ENCODE results near the gene TUBG2. TPM values are rescaled to one million over a fixed set of nuclear protein-coding genes. Genes with fewer than 3 reads are reported as not detected.

The TUBG2 gene
- total RNA-seq, 1 experiment from 2014 or later = 28.3 TPM

- H3K27me3 ChIP-seq (ENCODE audit: insufficient read depth, low read depth) = no peaks in the 10 kb centered on the region
- intact Hi-C loops (cut with micrococcal nuclease; ENCODE audit: unreplicated experiment) = loop anchor here (1.0 to 5.0 kb wide), 4 partner anchors 11 to 351 kb away; partner anchors contain the start of genes CAVIN1, RETREG3 and TUBG1
- TSS peak; percentile 88 for BruUV-seq (replicated peaks)
- ChIA-PET CTCF (interaction anchor here (0.5 to 2.5 kb wide), 6 partner anchors 10 to 287 kb away, joined by 3 to 11 read pairs (median 6); partner anchors contain the start of gene TUBG1), POLR2A (ENCODE audit: unreplicated experiment) (interaction anchor here (0.6 to 0.7 kb wide), 2 partner anchors 55 to 69 kb away, joined by 5 to 8 read pairs; partner anchors contain the start of genes RETREG3 and TUBG1)
- peak; percentile 81 to 86 for DNase-seq
- no peaks in the 10 kb centered on the region for H4K20me1 ChIP-seq (ENCODE audit: insufficient read depth)
- peak overlapping the region; percentile 65 for H3K4me3 ChIP-seq
- peak overlapping the region; percentile 79 for H3K4me2 ChIP-seq
- H3F3A ChIP-seq (ENCODE audit: insufficient read depth, low read depth) = peaks cover 45% of the 10 kb centered on the region
- no peak for TF ChIP-seq EZH2 (IDR thresholded peaks at IDR 0.05; ENCODE audit: low read depth)
- no peak for TF ChIP-seq CTCF (conservative IDR thresholded peaks at IDR 0.05)
- H2AFZ ChIP-seq = peak overlapping the region; percentile 76
- peak overlapping the region; percentile 61 for H3K27ac ChIP-seq
- no peaks in the 10 kb centered on the region for H3K36me3 ChIP-seq (ENCODE audit: low read depth)
- peaks cover 31% of the 10 kb centered on the region for H3K79me2 ChIP-seq (ENCODE audit: low read depth)
- peaks cover 54% of the 10 kb centered on the region for H3K4me1 ChIP-seq (replicated peaks; ENCODE audit: insufficient read depth)
- no peaks in the 10 kb centered on the region for H3K9me3 ChIP-seq (ENCODE audit: insufficient read depth, low read depth)
- no peaks in the 10 kb centered on the region for H3K9me2 ChIP-seq (ENCODE audit: insufficient read depth)
These were observed 19.1 kb downstream of the TUBG2 start for GRCh38 chr17:42677921-42678781.

GRCh38 chr17:42678951-42679491, 19.9 kb downstream of the TUBG2 start:
- peak in 1 of 2 experiments; percentile 71 for DNase-seq
- Histone ChIP-seq H3K79me2 (ENCODE audit: low read depth) (peaks cover 23% of the 10 kb centered on the region), H4K20me1 (ENCODE audit: insufficient read depth) (no peaks in the 10 kb centered on the region), H3K4me3 (peak overlapping the region; percentile 65; the same call in 1 of the 2 replicates), H2AFZ (peak overlapping the region; percentile 93), H3K27me3 (ENCODE audit: insufficient read depth, low read depth) (no peaks in the 10 kb centered on the region), H3K36me3 (ENCODE audit: low read depth) (no peaks in the 10 kb centered on the region), H3K9me2 (ENCODE audit: insufficient read depth) (no peaks in the 10 kb centered on the region), H3K4me1 (replicated peaks; ENCODE audit: insufficient read depth) (peaks cover 52% of the 10 kb centered on the region), H3K27ac (peak overlapping the region; percentile 61), H3F3A (ENCODE audit: insufficient read depth, low read depth) (peaks cover 45% of the 10 kb centered on the region), H3K4me2 (peak overlapping the region; percentile 79), H3K9me3 (ENCODE audit: insufficient read depth, low read depth) (no peaks in the 10 kb centered on the region)
- no TSS peak for BruUV-seq (replicated peaks)
- ChIA-PET POLR2A (ENCODE audit: unreplicated experiment) (interaction anchor here (0.6 kb wide), 3 partner anchors 70 to 147 kb away, joined by 3 to 8 read pairs (median 3); partner anchors contain the start of genes RETREG3 and TUBG1), CTCF (interaction anchor here (0.8 to 2.5 kb wide), 4 partner anchors 12 to 238 kb away, joined by 3 to 12 read pairs (median 10); no protein-coding TSS in a partner anchor)
- no peak for TF ChIP-seq CTCF (conservative IDR thresholded peaks at IDR 0.05)
- TF ChIP-seq EZH2 (IDR thresholded peaks at IDR 0.05; ENCODE audit: low read depth) = no peak
- intact Hi-C loops (cut with micrococcal nuclease; ENCODE audit: unreplicated experiment) = loop anchor here (1.0 to 5.0 kb wide), 5 partner anchors 12 to 352 kb away; partner anchors contain the start of gene CAVIN1

Data from PC-9 (cell line).